Astrocyte (in vitro differentiated cells and primary cell): ENCODE data around the gene DFFB.

Experiments used
- CTCF ChIP-seq: IDR thresholded peaks from 2 replicates; pipeline ENCODE4 v1.5.1; 2011; ENCODE audit warnings: low read depth, mild to moderate bottlenecking, inconsistent platforms, low read length, moderate library complexity; ENCODE audit not compliant: insufficient read depth
- EZH2 ChIP-seq: IDR thresholded peaks from 2 replicates; pipeline ENCODE4 v1.6.1; 2012; ENCODE audit warnings: mild to moderate bottlenecking, low read length, inconsistent platforms; ENCODE audit not compliant: insufficient read depth

GRCh38 chr1:3905266-3905952, 48.1 kb downstream of the DFFB start:
- TF ChIP-seq CTCF (no peak), EZH2 (no peak)
